Measurements from ENCODE around the gene COX7A2L.

Gene COX7A2L

GRCh38 chr2:42315844-42316470, 45.1 kb downstream of the COX7A2L start:
- no peak for DNase-seq

GRCh38 chr2:42314892-42315468, 46.0 kb downstream of the COX7A2L start:
- no peak for DNase-seq

DNA sequence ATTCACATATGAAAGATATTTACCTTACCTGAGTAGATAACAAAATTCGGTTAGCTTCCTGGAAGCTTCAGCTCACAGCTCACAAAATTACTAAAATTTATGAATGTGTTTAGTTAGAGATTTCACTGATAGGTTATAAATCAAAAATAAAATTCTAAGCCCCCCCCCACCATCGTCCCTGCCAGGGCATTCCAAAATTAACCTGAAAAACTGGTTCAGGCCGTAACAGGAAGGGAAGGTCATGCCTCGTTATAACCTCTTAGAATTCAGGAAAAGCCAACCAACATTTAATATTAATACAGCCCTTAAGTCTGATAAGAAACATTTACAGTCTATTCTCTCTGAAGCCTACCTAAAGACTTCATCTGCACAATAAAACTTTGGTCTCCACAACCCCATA, 48.9 kb downstream of the COX7A2L start:
- DNase-seq, result no peak

GRCh38 chr2:42310007-42310515, 51.0 kb downstream of the COX7A2L start:
- DNase-seq, result no peak

GRCh38 chr2:42309366-42309765, 51.7 kb downstream of the COX7A2L start:
- DNase-seq, result no peak

DNA sequence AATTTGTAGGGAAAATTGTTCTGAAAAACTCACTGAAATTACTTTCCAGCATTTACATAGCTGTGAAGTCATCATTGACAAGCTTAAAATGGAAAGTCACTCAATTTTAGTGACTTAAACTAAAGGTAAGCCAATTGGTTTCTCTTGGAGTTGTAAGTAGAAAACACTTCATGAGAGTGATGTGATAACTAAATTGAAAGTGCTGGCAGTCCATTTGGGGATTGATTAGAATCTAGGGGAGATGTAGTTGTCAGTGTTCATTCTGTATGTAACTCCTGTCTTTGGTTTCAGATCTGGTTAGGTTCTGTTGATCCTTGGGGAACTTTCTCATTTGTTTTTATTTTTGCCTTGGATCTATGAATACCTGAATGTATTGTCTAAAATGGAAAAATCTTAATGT, 53.8 kb downstream of the COX7A2L start:
- DNase-seq, result no peak

GRCh38 chr2:42304059-42304713, 56.8 kb downstream of the COX7A2L start:
- no peak for DNase-seq

DNA sequence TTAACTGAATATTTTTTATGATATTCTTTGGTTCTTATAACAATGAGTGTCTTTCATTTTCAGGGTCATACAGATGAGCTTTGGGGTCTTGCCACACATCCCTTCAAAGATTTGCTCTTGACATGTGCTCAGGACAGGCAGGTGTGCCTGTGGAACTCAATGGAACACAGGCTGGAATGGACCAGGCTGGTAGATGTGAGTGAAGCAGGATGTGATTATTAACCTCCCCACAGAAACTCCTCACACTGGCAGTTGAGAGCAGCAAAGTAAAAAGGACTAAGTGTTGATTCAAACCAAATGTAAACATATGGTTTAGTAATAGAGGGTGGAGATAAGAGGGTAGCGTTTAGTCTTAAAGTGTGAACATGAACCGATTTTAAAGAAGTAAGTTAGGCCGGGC, 57.8 kb downstream of the COX7A2L start:
- no peak for DNase-seq

- DNase-seq, result no peak
Measured at GRCh38 chr2:42300527-42300926, 60.5 kb downstream of the COX7A2L start.

Measured in stimulated activated CD4-positive, alpha-beta T cell treated with anti-CD3 and anti-CD28 coated beads, Interleukin-4, amount 100 ng/mL, for 4 hours (primary cell).